ENCODE data around the gene SLAMF1. TPM values are rescaled to one million over a fixed set of nuclear protein-coding genes. Genes with fewer than 3 reads are reported as not detected.

SLAMF1 gene
- total and polyA plus RNA-seq, 2 donors, result 46.6 to 115 TPM

GRCh38 chr1:160645386-160646130, 1.3 kb downstream of the SLAMF1 start:
- Histone ChIP-seq H3K4me1 (ENCODE audit: control insufficient read depth in 2 of 2, insufficient read depth in 2 of 2, low read length in 2 of 2) (peaks cover 9 to 54% of the 10 kb centered on the region in 2 donors), H3K9me3 (ENCODE audit: control insufficient read depth in 2 of 2, insufficient read depth in 1 of 2, low read length in 1 of 2) (no peaks in the 10 kb centered on the region), H3K27ac (ENCODE audit: low read depth in 1 of 2, low read length in 1 of 2) (peak overlapping the region; percentile 84 to 90), H3K27me3 (ENCODE audit: control insufficient read depth in 2 of 2, insufficient read depth in 1 of 2, low read length in 1 of 2) (no peaks in the 10 kb centered on the region), H3K4me3 (ENCODE audit: low read length in 2 of 2) (peak overlapping the region; percentile 72 to 75), H3K36me3 (ENCODE audit: control insufficient read depth in 2 of 2, insufficient read depth in 2 of 2, low read length in 1 of 2) (peaks cover 5 to 14% of the 10 kb centered on the region in 2 donors)
- 86% methylated on average over 13 of the region's 13 CpGs for WGBS
- DNase-seq (ENCODE audit: low read depth in 6 of 9, low spot score in 9 of 9), result peak in 1 of 9 donors; percentile 49

GRCh38 chr1:160644399-160644798, 2.4 kb downstream of the SLAMF1 start:
- Histone ChIP-seq H3K4me1 (ENCODE audit: control insufficient read depth in 2 of 2, insufficient read depth in 2 of 2, low read length in 2 of 2) (peaks cover 10 to 55% of the 10 kb centered on the region in 2 donors), H3K27ac (ENCODE audit: low read depth in 1 of 2, low read length in 1 of 2) (peak overlapping the region; percentile 80 to 90), H3K9me3 (ENCODE audit: control insufficient read depth in 2 of 2, insufficient read depth in 1 of 2, low read length in 1 of 2) (no peaks in the 10 kb centered on the region), H3K4me3 (ENCODE audit: low read length in 2 of 2) (peak overlapping the region; percentile 72 to 75), H3K27me3 (ENCODE audit: control insufficient read depth in 2 of 2, insufficient read depth in 1 of 2, low read length in 1 of 2) (no peaks in the 10 kb centered on the region), H3K36me3 (ENCODE audit: control insufficient read depth in 2 of 2, insufficient read depth in 2 of 2, low read length in 1 of 2) (peaks cover 5 to 15% of the 10 kb centered on the region in 2 donors)
- DNase-seq (ENCODE audit: low read depth in 6 of 9, low spot score in 9 of 9), result no peak

GRCh38 chr1:160643138-160643537, 3.7 kb downstream of the SLAMF1 start:
- Histone ChIP-seq H3K4me1 (ENCODE audit: control insufficient read depth in 2 of 2, insufficient read depth in 2 of 2, low read length in 2 of 2) (peaks cover 16 to 59% of the 10 kb centered on the region in 2 donors), H3K4me3 (ENCODE audit: low read length in 2 of 2) (peak overlapping the region; percentile 72 to 75), H3K36me3 (ENCODE audit: control insufficient read depth in 2 of 2, insufficient read depth in 2 of 2, low read length in 1 of 2) (peaks cover 5 to 18% of the 10 kb centered on the region in 2 donors), H3K27me3 (ENCODE audit: control insufficient read depth in 2 of 2, insufficient read depth in 1 of 2, low read length in 1 of 2) (no peaks in the 10 kb centered on the region), H3K27ac (ENCODE audit: low read depth in 1 of 2, low read length in 1 of 2) (peak overlapping the region; percentile 61 to 82), H3K9me3 (ENCODE audit: control insufficient read depth in 2 of 2, insufficient read depth in 1 of 2, low read length in 1 of 2) (no peaks in the 10 kb centered on the region)
- 95% methylated on average over 5 of the region's 5 CpGs for WGBS
- no peak for DNase-seq (ENCODE audit: low read depth in 6 of 9, low spot score in 9 of 9)

- H3K27me3 ChIP-seq (ENCODE audit: control insufficient read depth in 2 of 2, insufficient read depth in 1 of 2, low read length in 1 of 2), result no peaks in the 10 kb centered on the region
- no peak for DNase-seq (ENCODE audit: low read depth in 6 of 9, low spot score in 9 of 9)
- H3K36me3 ChIP-seq (ENCODE audit: control insufficient read depth in 2 of 2, insufficient read depth in 2 of 2, low read length in 1 of 2), result peaks cover 6 to 23% of the 10 kb centered on the region in 2 donors
- peak overlapping the region; percentile 82 to 92 for H3K27ac ChIP-seq (ENCODE audit: low read depth in 1 of 2, low read length in 1 of 2)
- 98% methylated on average over 2 of the region's 2 CpGs for WGBS
- H3K9me3 ChIP-seq (ENCODE audit: control insufficient read depth in 2 of 2, insufficient read depth in 1 of 2, low read length in 1 of 2), result no peaks in the 10 kb centered on the region
- peaks cover 20 to 65% of the 10 kb centered on the region in 2 donors for H3K4me1 ChIP-seq (ENCODE audit: control insufficient read depth in 2 of 2, insufficient read depth in 2 of 2, low read length in 2 of 2)
- H3K4me3 ChIP-seq (ENCODE audit: low read length in 2 of 2), result peak overlapping the region; percentile 72 to 75
Measured at GRCh38 chr1:160642281-160642644, 4.6 kb downstream of the SLAMF1 start.

GRCh38 chr1:160641323-160642280, 5.2 kb downstream of the SLAMF1 start:
- Histone ChIP-seq H3K4me1 (ENCODE audit: control insufficient read depth in 2 of 2, insufficient read depth in 2 of 2, low read length in 2 of 2) (peaks cover 26 to 65% of the 10 kb centered on the region in 2 donors), H3K4me3 (ENCODE audit: low read length in 2 of 2) (peak overlapping the region; percentile 72 to 75), H3K27ac (ENCODE audit: low read depth in 1 of 2, low read length in 1 of 2) (peak overlapping the region; percentile 82 to 92), H3K27me3 (ENCODE audit: control insufficient read depth in 2 of 2, insufficient read depth in 1 of 2, low read length in 1 of 2) (no peaks in the 10 kb centered on the region), H3K9me3 (ENCODE audit: control insufficient read depth in 2 of 2, insufficient read depth in 1 of 2, low read length in 1 of 2) (no peaks in the 10 kb centered on the region), H3K36me3 (ENCODE audit: control insufficient read depth in 2 of 2, insufficient read depth in 2 of 2, low read length in 1 of 2) (peaks cover 13 to 29% of the 10 kb centered on the region in 2 donors)
- WGBS, result 50% methylated on average over 8 of the region's 8 CpGs
- DNase-seq (ENCODE audit: low read depth in 6 of 9, low spot score in 9 of 9), result peak in 2 of 9 donors; percentile 68 to 79

- H3K36me3 ChIP-seq (ENCODE audit: control insufficient read depth in 2 of 2, insufficient read depth in 2 of 2, low read length in 1 of 2), result peaks cover 22 to 40% of the 10 kb centered on the region in 2 donors
- H3K27ac ChIP-seq (ENCODE audit: low read depth in 1 of 2, low read length in 1 of 2), result peak overlapping the region; percentile 82 to 90
- peaks cover 0 to 1% of the 10 kb centered on the region in 2 donors for H3K9me3 ChIP-seq (ENCODE audit: control insufficient read depth in 2 of 2, insufficient read depth in 1 of 2, low read length in 1 of 2)
- peak in 1 of 9 donors; percentile 65 for DNase-seq (ENCODE audit: low read depth in 6 of 9, low spot score in 9 of 9)
- WGBS, result 95% methylated on average over 2 of the region's 2 CpGs
- H3K4me1 ChIP-seq (ENCODE audit: control insufficient read depth in 2 of 2, insufficient read depth in 2 of 2, low read length in 2 of 2), result peaks cover 37 to 70% of the 10 kb centered on the region in 2 donors
- no peaks in the 10 kb centered on the region for H3K27me3 ChIP-seq (ENCODE audit: control insufficient read depth in 2 of 2, insufficient read depth in 1 of 2, low read length in 1 of 2)
- H3K4me3 ChIP-seq (ENCODE audit: low read length in 2 of 2), result peak overlapping the region; percentile 72 to 75
Measured at GRCh38 chr1:160640359-160641123, 6.3 kb downstream of the SLAMF1 start.

GRCh38 chr1:160639652-160640051, 7.2 kb downstream of the SLAMF1 start:
- Histone ChIP-seq H3K27me3 (ENCODE audit: control insufficient read depth in 2 of 2, insufficient read depth in 1 of 2, low read length in 1 of 2) (no peaks in the 10 kb centered on the region), H3K36me3 (ENCODE audit: control insufficient read depth in 2 of 2, insufficient read depth in 2 of 2, low read length in 1 of 2) (peaks cover 29 to 48% of the 10 kb centered on the region in 2 donors), H3K4me1 (ENCODE audit: control insufficient read depth in 2 of 2, insufficient read depth in 2 of 2, low read length in 2 of 2) (peaks cover 43 to 76% of the 10 kb centered on the region in 2 donors), H3K9me3 (ENCODE audit: control insufficient read depth in 2 of 2, insufficient read depth in 1 of 2, low read length in 1 of 2) (peaks cover 0 to 1% of the 10 kb centered on the region in 2 donors), H3K4me3 (ENCODE audit: low read length in 2 of 2) (peak overlapping the region; percentile 21 to 50), H3K27ac (ENCODE audit: low read depth in 1 of 2, low read length in 1 of 2) (peak overlapping the region; percentile 69 to 85)
- no peak for DNase-seq (ENCODE audit: low read depth in 6 of 9, low spot score in 9 of 9)
- WGBS, result 24% methylated on average over 3 of the region's 3 CpGs

GRCh38 chr1:160638926-160639325, 7.9 kb downstream of the SLAMF1 start:
- WGBS, result 96% methylated on average over 6 of the region's 6 CpGs
- Histone ChIP-seq H3K4me3 (ENCODE audit: low read length in 2 of 2) (peak overlapping the region; percentile 21 to 50), H3K27me3 (ENCODE audit: control insufficient read depth in 2 of 2, insufficient read depth in 1 of 2, low read length in 1 of 2) (no peaks in the 10 kb centered on the region), H3K27ac (ENCODE audit: low read depth in 1 of 2, low read length in 1 of 2) (peak overlapping the region; percentile 55 to 79), H3K9me3 (ENCODE audit: control insufficient read depth in 2 of 2, insufficient read depth in 1 of 2, low read length in 1 of 2) (peaks cover 0 to 1% of the 10 kb centered on the region in 2 donors), H3K4me1 (ENCODE audit: control insufficient read depth in 2 of 2, insufficient read depth in 2 of 2, low read length in 2 of 2) (peaks cover 51 to 83% of the 10 kb centered on the region in 2 donors), H3K36me3 (ENCODE audit: control insufficient read depth in 2 of 2, insufficient read depth in 2 of 2, low read length in 1 of 2) (peaks cover 31 to 55% of the 10 kb centered on the region in 2 donors)
- no peak for DNase-seq (ENCODE audit: low read depth in 6 of 9, low spot score in 9 of 9)

All from thymus (tissue), 11 donors.